NCI-H2081 (cell line): ENCODE data around the gene NPRL2.

Experiments used
- DNase-seq, 2 experiments: peaks; one replicate each; lab custom pipeline; 2025; lab: John Stamatoyannopoulos, UW

The NPRL2 gene

GRCh38 chr3:50347187-50347813 is 3.3 kb downstream of the NPRL2 start:
- DNase-seq: peak; percentile 58 to 62

GRCh38 chr3:50345586-50346234 is 4.9 kb downstream of the NPRL2 start, which contains the start of gene ZMYND10:
Gene ZMYND10 (minus strand): TSS chr3:50345732. CDS start chr3:50345579, 153 bp downstream.
- peak; percentile 11 to 31 for DNase-seq

DNA sequence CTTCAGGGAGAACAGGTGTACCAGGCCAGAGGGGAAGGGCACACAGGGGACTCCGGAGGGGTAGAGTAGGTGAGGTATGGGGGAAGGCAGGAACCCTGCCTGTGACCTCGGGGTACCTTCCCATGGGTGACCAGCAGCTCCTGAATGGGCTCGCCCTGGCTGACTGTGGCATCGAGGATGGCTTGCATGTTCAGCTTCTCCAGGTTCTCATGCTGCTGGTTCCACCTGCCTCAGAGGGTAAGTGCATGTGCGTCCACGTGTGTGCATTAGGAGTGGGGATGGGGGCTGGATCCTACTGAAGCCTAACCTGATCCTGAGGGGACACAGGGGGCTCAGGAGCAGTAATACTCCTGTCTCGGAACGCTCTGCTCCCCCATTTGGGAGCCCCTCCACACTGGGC is 5.6 kb downstream of the NPRL2 start:
- no peak for DNase-seq

GRCh38 chr3:50342813-50343633 is 7.6 kb downstream of the NPRL2 start:
- DNase-seq: no peak

- no peak for DNase-seq
Observed at GRCh38 chr3:50341996-50342650, 8.5 kb downstream of the NPRL2 start.

DNA sequence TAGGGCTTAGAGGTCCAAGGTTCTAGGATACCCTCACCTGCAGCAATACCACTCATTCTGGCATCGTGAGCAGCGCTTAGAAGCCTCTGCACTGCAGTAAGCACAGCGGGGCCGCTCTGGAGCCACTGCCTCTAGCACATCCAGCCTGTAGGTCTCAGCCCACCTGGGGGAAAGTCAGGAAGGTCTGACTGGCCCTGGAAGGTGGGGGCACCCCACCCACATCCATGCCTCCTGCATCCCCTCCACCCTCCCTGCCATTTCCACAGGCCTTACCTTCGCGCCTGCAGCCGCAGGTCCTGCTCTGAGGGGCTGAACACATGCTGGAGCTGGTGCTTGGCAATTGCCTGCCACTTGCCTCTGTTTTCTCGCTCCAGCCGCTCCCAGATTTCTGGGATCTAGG is 9.0 kb downstream of the NPRL2 start:
- no peak for DNase-seq

DNA sequence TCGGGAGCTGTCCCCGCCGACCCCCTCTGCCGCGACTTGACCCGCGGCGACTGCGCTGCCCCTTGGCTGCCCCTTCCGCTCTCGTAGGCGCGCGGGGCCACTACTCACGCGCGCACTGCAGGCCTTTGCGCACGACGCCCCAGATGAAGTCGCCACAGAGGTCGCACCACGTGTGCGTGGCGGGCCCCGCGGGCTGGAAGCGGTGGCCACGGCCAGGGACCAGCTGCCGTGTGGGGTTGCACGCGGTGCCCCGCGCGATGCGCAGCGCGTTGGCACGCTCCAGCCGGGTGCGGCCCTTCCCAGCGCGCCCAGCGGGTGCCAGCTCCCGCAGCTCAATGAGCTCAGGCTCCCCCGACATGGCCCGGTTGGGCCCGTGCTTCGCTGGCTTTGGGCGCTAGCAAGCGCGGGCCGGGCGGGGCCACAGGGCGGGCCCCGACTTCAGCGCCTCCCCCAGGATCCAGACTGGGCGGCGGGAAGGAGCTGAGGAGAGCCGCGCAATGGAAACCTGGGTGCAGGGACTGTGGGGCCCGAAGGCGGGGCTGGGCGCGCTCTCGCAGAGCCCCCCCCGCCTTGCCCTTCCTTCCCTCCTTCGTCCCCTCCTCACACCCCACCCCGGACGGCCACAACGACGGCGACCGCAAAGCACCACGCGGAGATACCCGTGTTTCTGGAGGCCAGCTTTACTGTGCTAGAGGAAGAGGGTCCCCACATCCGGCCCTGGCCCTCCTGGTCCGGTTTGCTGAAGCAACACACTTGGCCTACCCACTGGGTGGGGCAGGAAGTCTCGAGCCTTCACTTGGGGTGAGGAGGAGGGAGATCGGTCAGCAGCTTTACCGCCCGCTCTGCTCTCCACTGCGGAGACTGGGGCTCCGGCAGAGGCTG is 9.9 kb downstream of the NPRL2 start, which contains the start of gene RASSF1:
Gene RASSF1, minus strand, starts transcription at position 389 of the 882 bp plus-strand sequence. Its CDS starts 31 bp downstream, at position 358.
- DNase-seq: no peak

- DNase-seq: no peak
Observed at GRCh38 chr3:50340147-50340447, 10.5 kb downstream of the NPRL2 start.

DNA sequence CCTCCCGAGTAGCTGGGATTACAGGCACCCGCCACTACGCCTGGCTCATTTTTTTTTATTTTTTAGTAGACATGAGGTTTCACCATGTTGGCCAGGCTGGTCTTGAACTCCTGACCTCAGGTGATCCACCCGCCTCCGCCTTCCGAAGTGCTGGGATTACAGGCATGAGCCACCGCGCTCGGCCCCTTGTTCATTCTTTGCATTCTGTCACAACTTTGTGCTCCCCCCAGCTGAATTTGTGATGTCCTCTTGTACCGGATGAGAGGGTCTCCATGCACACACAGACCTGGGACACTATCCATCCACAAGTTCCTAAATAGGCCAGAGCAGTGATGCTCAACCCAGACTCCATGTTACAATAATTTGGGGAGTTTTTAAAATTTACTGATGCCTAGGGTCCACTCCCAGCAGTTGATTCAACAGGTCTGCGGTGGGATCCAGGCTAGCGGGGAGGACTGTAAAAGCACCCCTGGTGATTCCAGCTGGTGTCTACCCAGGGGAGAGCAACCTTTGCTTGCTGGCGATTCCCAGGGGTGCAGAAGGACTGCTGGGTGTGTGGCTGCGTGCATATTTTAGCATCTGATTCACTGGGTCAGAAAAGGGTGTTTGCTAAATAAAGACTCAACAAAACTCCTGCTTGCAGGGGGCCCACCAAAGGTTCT is 11.0 kb downstream of the NPRL2 start:
- no peak for DNase-seq

DNA sequence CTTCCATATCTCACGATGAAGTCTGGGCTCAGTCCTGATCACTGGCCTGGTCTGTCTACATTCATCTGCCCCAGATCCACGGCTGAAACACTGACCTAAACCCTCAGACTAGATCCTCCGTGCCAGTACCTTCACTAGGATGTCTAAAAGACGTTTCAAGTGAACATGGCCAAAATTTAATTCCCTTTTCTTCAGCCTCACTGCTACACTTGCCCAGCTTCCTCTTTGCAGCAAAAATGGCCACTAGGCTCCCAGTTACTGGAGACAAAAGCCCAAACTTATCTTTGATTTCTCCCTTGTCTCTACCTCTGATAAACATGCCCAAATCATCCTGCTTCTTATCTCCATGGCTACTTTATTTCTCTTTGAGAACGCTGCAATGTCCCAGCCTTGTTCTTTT is 11.6 kb downstream of the NPRL2 start:
- no peak for DNase-seq

DNA sequence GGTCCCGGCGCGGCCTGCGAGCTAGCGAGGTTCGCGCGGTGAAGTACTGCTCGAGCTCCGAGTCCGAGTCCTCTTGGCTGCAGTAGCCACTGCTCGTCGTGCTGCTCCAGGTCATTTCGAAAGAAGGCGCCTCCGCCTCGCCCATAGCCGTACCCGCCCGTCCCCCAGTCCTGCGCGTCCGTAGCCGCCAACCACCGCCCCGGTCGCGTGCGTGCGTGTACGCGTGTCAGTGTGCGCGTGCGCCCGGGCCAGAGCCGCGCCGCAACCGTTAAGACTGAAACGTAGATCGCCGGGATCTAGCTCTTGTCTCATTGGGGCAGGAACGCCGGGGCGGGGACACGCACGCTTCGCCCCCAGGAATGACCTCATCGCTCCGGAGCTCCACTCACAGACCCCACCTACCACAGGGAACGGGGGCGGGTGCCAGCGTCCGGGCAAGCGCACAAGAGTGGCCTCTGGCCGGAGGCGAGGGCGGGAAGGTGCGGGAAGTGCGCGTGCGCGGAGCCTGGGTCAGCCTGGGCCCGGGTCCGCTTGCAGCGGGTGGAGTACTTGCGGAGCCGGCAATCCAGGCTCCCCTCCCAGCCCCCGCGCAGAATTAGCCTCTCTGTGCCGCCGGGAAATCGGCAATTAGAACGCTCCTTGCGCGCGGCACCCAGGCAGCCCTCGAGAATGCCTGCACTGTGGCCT is 13.3 kb downstream of the NPRL2 start:
- peak; percentile 95 to 97 for DNase-seq

GRCh38 chr3:50336452-50337174 is 14.0 kb downstream of the NPRL2 start:
- DNase-seq: no peak

DNA sequence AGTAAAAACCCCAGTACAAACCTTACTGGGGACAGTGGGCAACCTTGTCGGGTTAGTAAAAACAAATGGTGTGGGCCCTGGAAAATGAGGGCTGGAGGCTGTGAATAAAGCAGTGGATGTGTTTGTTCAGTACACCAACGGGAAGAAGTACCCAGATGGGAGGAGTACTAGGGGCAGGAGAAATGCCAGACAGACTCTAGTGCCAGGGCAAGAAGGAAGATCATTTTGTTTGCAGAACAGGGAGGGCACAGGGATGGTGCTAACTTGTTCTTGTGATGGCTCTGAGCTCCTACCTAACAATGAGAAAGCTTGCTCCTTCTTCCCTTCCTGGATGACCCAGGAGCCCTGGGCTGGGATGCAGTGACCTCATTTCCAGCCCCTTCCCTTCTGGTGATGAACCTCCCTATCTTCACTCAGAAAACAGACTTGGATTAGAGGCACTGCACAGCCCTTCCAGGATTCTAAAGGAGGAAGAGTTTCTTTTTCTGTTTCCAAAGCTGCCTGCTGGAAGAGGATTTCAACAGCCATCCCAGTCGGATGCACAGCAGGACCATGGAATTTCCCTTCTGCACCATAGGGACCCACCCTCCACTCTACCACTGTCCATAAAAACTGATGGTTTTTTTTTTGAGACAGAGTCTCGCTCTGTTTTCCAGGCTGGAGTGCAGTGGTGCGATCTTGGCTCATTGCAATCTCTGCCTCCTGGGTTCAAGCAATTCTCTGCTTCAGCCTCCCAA is 16.1 kb downstream of the NPRL2 start:
- no peak for DNase-seq

DNA sequence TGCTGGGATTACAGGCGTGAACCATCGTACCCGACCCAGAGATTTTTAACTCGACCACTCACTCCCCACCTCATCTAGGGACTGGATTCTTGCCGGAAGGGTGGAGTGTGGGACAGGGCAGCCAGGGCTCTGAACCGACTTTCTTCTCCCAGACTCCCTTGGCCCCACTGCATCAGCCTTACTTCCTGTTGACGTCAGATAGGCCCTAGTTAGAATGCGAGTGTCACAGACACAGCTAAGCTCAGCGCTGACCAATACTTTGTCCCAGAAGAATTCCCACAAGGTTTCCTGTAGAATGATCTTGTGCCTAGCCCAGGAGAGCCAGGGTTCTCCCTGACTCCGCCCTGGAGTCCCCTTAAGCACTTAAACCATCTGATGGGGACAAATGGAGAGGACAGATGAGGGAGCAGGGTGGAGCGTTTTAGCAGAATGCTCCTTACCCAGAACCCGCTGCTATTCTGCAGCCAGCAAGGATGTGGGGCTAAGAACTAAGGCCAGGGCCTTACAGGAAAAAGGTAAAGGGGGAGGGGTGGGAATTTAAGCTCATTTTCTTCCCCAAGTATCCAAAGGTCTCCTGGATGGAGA is 16.7 kb downstream of the NPRL2 start:
- DNase-seq: no peak

- no peak for DNase-seq
Observed at GRCh38 chr3:50331364-50331907, 19.1 kb downstream of the NPRL2 start.

GRCh38 chr3:50330330-50330729 is 20.2 kb downstream of the NPRL2 start:
- no peak for DNase-seq

DNA sequence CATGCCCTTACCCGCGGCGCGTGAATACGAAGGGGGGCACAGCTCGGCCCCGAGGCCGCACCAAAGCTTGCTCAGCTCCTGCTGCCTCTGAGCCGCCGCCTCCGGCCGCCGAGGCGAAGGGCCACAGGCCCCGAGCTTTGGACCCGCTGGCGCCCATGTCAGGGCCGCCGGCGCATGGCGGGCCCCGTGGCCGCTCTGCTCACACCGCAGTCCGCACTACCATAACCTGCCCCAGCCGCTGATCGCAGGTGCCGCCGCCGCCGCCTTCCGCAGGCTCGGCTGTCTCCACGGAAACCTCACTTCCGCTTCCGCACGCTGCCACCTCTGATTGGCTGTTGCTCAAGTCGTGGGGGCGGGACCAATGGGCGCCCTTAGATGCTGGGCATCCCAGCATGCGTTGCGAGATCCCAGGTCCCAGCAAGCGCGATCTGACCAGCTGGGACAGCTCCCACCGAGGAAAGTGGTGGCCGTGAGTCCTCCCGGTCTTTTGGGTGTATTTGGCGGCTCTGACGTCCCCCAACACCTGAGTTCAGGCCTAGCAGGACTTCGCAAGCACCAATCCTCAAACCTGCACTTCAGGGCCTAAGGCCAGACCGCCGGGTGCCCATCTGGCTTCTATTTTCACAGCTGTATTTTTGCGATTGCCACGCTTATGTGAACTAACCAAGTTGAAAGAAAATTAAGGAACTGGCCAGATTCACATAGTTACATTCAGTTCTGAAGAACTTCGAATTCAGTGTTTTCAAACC is 22.5 kb downstream of the NPRL2 start, which contains the start of gene TUSC2:
Gene TUSC2, minus strand, starts transcription at position 281 of the 749 bp plus-strand sequence. Its CDS starts 124 bp downstream, at position 157.
- peak; percentile 93 to 94 for DNase-seq
